Measurements from ENCODE around the gene WNT3A.
A peak's percentile ranks its signal among the peaks of the same experiment; 100 is the strongest.

WNT3A gene

GRCh38 chr1:228098323-228098931 lies 91.6 kb downstream of the WNT3A start:
- TF ChIP-seq JUND (IDR thresholded peaks at IDR 0.05; ENCODE audit: low read depth) = no peak
- in situ Hi-C loops (cut with HindIII; ENCODE audit: low pct_unique_long_range_greater_than_20kb, low sequenced_read_pairs) = no loop called here
- DNase-seq (ENCODE audit: low read depth in 1 of 2, low spot score in 1 of 2) = no peak

- in situ Hi-C loops (cut with HindIII; ENCODE audit: low pct_unique_long_range_greater_than_20kb, low sequenced_read_pairs) = no loop called here
- peak in 1 of 2 experiments; percentile 1 for DNase-seq (ENCODE audit: low read depth in 1 of 2, low spot score in 1 of 2)
- no peak for TF ChIP-seq JUND (IDR thresholded peaks at IDR 0.05; ENCODE audit: low read depth)
Measured at GRCh38 chr1:228099331-228099732, 92.5 kb downstream of the WNT3A start.

GRCh38 chr1:228100822-228101613 lies 94.2 kb downstream of the WNT3A start:
- TF ChIP-seq JUND (IDR thresholded peaks at IDR 0.05; ENCODE audit: low read depth) = no peak
- in situ Hi-C loops (cut with HindIII; ENCODE audit: low pct_unique_long_range_greater_than_20kb, low sequenced_read_pairs) = no loop called here
- peak in 1 of 2 experiments; percentile 3 for DNase-seq (ENCODE audit: low read depth in 1 of 2, low spot score in 1 of 2)

DNA sequence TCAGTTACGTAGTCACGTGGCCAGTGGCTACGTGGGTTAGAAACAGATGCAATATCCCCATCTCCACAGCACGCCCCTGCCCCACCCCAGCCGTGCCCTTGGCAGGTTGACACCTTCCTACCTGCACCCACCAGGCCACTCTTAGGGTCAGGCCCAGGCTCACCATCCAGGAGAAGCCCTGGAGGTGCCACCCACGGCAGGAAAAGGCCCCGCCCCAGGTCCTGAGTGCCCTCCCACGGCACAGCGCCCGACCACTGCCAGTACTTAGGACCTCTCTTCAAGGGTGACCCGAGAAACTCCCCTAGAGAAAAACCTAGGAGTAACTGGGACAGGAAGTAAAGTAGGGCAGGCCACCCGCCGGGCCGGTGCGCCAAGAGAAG lies 94.8 kb downstream of the WNT3A start:
- no peak for TF ChIP-seq JUND (IDR thresholded peaks at IDR 0.05; ENCODE audit: low read depth)
- in situ Hi-C loops (cut with HindIII; ENCODE audit: low pct_unique_long_range_greater_than_20kb, low sequenced_read_pairs) = no loop called here
- DNase-seq (ENCODE audit: low read depth in 1 of 2, low spot score in 1 of 2) = no peak

GRCh38 chr1:228101994-228102790 lies 95.4 kb downstream of the WNT3A start:
- in situ Hi-C loops (cut with HindIII; ENCODE audit: low pct_unique_long_range_greater_than_20kb, low sequenced_read_pairs) = no loop called here
- peak; percentile 66 to 80 for DNase-seq (ENCODE audit: low read depth in 1 of 2, low spot score in 1 of 2)
- TF ChIP-seq JUND (IDR thresholded peaks at IDR 0.05; ENCODE audit: low read depth) = no peak

GRCh38 chr1:228102791-228103620 lies 96.2 kb downstream of the WNT3A start, which contains the start of gene C1orf35:
Gene C1orf35 (minus strand): TSS chr1:228103325. CDS start chr1:228103227, 98 bp downstream.
- peak; percentile 97 to 99 for DNase-seq (ENCODE audit: low read depth in 1 of 2, low spot score in 1 of 2)
- no peak for TF ChIP-seq JUND (IDR thresholded peaks at IDR 0.05; ENCODE audit: low read depth)
- in situ Hi-C loops (cut with HindIII; ENCODE audit: low pct_unique_long_range_greater_than_20kb, low sequenced_read_pairs) = no loop called here

- TF ChIP-seq JUND (IDR thresholded peaks at IDR 0.05; ENCODE audit: low read depth) = no peak
- in situ Hi-C loops (cut with HindIII; ENCODE audit: low pct_unique_long_range_greater_than_20kb, low sequenced_read_pairs) = no loop called here
- DNase-seq (ENCODE audit: low read depth in 1 of 2, low spot score in 1 of 2) = no peak
Measured at GRCh38 chr1:228104526-228105269, 97.9 kb downstream of the WNT3A start.

- DNase-seq (ENCODE audit: low read depth in 1 of 2, low spot score in 1 of 2) = no peak
- in situ Hi-C loops (cut with HindIII; ENCODE audit: low pct_unique_long_range_greater_than_20kb, low sequenced_read_pairs) = no loop called here
- no peak for TF ChIP-seq JUND (IDR thresholded peaks at IDR 0.05; ENCODE audit: low read depth)
Measured at GRCh38 chr1:228105270-228105995, 98.6 kb downstream of the WNT3A start.

- TF ChIP-seq JUND (IDR thresholded peaks at IDR 0.05; ENCODE audit: low read depth) = no peak
- in situ Hi-C loops (cut with HindIII; ENCODE audit: low pct_unique_long_range_greater_than_20kb, low sequenced_read_pairs) = no loop called here
- DNase-seq (ENCODE audit: low read depth in 1 of 2, low spot score in 1 of 2) = no peak
Measured at GRCh38 chr1:228105996-228106799, 99.4 kb downstream of the WNT3A start.

DNA sequence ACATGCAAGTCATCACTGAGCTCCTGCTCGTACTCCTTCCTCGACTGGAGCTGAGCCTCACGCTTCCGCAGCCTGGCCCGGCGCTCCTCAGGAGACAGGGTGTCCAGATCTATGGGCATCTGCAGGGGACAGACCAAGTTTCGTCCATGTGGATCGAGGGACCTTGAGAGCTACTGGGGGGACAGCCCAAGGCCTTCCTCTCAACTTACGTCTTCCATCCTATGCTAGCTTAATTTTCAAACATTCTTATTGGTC lies 99.9 kb downstream of the WNT3A start:
- TF ChIP-seq JUND (IDR thresholded peaks at IDR 0.05; ENCODE audit: low read depth) = no peak
- DNase-seq (ENCODE audit: low read depth in 1 of 2, low spot score in 1 of 2) = no peak
- in situ Hi-C loops (cut with HindIII; ENCODE audit: low pct_unique_long_range_greater_than_20kb, low sequenced_read_pairs) = no loop called here
